ENCODE data around the gene KBTBD13.
"Not testable (repeated sequence)": the region's sequence is repeated elsewhere in the genome, so short reads cannot be mapped to it uniquely, and the experiment has no call there.

Gene KBTBD13

DNA sequence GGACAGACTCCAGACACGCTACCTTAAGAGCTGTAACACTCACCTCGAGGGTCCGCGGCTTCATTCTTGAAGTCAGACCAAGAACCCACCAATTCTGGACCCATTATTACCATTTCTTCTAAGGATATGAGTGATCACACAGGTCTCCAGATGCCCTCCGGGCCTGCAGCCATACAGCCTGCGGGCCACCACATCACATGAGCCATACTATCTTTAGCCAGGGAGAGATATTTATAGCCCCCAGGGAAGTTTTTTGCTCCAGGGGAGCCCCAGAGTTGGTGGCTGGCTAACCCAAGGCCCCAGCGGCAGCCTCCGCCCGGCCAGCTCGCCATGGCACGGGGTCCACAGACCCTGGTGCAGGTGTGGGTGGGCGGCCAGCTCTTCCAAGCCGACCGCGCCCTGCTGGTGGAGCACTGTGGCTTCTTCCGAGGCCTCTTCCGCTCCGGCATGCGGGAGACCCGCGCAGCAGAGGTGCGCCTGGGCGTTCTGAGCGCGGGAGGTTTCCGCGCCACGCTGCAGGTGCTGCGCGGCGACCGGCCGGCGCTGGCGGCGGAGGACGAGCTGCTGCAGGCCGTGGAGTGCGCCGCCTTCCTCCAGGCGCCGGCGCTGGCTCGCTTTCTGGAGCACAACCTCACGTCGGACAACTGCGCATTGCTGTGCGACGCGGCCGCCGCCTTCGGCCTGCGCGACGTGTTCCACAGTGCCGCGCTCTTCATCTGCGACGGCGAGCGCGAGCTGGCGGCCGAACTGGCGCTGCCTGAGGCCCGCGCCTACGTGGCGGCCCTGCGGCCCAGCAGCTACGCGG lies at the start of gene KBTBD13:
Gene KBTBD13, plus strand, starts transcription at position 261 of the 805 bp plus-strand sequence. Its CDS starts 70 bp downstream, at position 331.
- in situ Hi-C loops (cut with HindIII; ENCODE audit: low sequenced_read_pairs): no loop called here

DNA sequence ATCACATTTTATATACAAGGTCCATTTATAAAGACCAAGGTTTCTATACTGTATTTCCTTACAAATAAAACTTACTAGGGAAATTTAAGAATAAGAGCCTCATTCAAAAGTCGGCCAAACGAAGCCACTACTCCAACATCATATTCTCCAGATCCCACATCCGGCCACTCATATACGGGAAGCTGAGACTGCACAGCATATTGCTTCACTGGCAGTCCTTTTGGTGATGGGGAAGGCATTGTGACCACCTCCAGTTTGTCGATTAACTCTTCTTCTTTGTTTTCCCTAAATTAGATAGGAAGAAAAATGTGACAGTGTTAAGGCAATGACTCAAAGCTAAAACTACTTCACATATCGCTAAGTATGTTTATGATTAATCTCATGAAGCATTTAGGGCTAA lies 49.8 kb upstream of the KBTBD13 start:
- in situ Hi-C loops (cut with HindIII; ENCODE audit: low sequenced_read_pairs): no loop called here

DNA sequence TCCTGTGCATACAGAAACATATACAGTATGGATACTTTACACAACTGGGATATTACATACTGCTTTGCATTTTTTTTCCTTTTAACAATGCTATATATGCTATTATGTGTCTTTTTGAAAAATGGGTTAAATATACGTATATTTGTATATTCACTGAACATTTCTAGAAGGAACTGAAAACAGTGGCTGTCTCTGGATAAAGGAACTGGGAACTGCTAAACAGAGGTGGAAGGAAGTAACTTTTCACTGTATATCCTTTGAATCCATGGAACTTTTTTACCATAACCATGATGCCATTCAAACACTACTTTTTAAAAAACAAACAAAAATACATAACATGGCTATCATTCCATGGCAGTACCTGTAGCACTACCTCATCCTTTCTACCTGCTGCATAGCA lies 49.0 kb upstream of the KBTBD13 start:
- in situ Hi-C loops (cut with HindIII; ENCODE audit: low sequenced_read_pairs): no loop called here

DNA sequence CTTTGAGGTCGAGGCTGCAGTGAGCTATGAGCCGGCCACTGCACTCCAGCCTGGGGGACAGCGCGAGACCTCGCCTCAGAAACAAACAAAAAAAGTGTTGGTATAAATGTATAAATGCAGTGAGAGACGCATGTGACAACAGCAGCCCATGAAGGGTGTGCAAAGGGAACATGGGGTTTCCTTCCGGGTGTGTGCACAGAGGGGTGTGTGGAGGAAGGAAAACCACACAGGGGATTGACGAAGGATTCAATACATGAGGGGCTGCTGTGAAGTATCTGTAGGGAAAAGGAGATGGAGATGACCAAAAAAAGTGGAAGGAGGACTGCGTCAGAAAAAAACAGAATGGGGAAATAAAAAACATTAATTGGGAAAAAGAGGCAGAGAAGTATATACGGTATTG lies 48.2 kb upstream of the KBTBD13 start:
- in situ Hi-C loops (cut with HindIII; ENCODE audit: low sequenced_read_pairs): no loop called here

DNA sequence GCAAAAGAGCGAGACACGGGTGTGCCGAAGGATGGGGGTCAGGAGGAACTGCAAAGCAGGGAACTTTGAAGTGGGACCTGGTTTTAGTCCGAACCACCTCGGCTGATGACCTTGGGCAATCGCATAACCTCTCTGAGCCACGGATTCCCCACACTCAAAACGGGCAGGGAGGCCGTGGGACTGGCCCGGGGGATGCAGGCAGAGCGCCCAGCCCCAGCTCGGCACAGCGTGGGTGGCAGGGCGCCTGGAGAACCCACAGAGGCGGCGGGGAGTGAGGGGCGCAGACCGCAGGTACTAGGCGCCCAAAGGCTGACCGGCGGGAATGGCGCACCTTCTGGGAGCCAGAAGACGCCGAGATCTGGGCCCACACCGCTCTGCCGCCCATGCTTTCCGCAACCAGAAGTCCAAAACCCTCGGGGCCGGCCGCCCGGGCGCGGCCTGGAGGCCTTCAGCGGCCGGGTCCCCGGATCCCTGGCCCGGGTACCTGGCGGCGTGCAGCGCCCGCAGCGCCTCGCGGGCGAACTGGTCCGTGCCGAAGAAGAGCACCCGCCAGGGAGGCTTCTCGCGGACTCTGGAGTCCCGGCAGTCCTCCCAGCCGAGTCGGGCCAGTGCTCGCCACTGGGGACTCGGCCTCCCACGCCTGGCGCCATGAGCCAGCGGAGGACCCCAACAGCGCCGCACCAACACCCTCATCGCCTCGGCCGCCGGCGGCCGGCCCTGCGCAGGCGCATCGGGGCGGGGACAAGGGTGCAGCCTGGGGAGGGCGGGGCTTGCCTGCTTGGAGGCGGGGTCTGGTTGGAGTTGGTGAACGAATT lies 47.4 kb upstream of the KBTBD13 start, which contains the start of gene MTFMT:
Gene MTFMT, minus strand, starts transcription at position 719 of the 815 bp plus-strand sequence. Its CDS starts 26 bp downstream, at position 693.
- in situ Hi-C loops (cut with HindIII; ENCODE audit: low sequenced_read_pairs): no loop called here

DNA sequence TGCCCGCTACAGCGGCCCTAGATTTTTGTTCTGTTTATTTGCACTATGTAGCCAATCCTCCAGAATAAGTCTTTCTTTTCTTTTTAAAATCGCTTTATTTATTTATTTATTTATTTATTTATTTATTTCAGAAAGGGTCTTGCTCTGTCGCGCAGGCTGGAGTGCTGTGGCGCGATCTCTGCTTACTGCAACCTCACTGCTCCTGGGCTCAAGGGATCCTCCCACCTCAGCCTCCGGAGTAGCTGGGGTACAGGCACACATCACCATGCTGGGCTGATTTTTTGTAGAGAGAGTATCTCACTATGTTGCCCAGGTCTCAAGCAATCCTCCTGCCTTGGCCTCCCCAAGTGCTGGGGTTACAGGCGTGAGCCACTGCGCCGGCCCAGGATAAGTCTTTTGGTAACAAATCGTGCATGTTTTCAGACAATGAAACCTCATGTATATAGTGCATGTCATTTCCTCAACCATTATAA lies 46.8 kb upstream of the KBTBD13 start:
- in situ Hi-C loops (cut with HindIII; ENCODE audit: low sequenced_read_pairs): no loop called here

DNA sequence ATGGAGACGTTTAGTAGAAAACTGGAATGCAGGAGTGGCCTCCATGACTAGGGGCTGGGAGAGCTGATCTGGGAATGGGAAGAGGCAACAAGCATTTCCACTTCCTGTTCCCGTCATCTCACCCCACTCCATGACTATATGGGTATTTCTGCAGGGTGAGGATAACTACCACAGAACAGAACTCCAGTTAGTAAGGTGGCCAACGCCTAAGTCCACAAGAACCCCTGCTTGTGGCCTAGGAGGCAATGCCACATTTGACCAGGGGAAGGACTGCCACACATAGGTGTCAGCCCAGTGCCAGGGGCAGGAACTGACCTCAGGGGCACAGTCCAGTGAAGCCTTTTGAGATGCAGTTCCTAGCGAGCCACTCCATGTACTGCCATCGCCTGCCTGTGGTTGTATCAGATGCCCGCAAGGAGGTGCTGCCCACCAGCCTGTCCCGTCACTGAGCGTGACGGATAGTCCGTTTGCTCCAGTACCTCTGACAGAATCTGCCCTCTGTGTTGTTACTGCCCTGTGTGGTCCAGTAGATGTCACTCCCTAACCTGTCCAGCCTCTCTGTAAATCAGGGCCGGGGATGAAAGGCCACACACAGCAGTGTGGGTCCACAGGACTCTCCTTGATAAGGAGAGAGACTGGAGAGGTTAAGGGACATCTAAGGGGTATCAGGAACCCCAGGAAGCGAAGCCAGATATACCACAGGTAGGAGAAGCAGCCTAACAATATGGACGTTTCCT lies 43.6 kb upstream of the KBTBD13 start:
- in situ Hi-C loops (cut with HindIII; ENCODE audit: low sequenced_read_pairs): no loop called here

DNA sequence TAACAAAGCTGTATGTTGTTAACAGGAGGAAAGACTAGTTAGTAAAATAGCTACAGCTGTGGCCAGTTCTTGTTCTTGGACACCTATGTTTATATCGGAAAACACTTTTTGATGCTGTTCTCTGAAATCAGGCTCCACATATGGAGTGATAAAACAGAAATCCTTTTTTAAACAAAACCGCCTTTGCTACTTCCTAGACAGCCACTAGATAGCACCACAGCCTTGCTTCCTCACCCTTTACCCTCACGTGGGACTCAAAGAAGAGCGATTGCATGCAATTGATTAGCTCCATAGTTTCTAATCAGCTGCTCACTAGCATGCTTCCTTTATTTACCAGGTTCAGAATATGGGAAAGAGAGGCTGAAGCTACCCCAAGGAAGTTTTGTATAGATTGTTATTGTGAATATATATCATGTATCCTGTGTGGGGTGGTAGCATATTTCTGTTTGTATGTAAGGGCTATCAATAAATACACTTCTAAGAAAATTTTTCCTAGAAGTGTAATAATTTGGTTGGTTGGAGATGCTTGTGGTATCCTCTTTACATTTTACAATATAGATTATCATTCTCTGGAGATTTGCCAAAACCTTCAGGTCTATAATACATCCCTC lies 42.8 kb upstream of the KBTBD13 start:
- in situ Hi-C loops (cut with HindIII; ENCODE audit: low sequenced_read_pairs): no loop called here

DNA sequence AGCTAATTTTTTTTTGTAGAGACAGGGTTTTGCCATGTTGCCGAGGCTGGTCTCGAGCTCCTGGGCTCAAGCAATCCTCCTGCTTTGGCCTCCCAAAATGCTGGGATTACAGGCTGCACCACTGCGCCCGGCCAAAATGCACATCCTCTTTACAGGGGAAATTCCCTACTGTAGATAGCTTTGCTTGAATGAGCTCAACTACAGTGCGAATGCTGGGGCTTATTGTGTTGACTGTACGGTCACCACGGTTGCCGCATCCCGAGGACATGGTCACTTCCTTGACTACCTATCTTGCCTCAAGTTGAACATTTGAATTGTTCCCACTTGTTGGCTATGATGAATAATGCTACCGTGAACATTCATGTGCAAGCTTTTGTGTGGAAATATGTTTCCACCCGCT lies 41.8 kb upstream of the KBTBD13 start:
- in situ Hi-C loops (cut with HindIII; ENCODE audit: low sequenced_read_pairs): no loop called here

DNA sequence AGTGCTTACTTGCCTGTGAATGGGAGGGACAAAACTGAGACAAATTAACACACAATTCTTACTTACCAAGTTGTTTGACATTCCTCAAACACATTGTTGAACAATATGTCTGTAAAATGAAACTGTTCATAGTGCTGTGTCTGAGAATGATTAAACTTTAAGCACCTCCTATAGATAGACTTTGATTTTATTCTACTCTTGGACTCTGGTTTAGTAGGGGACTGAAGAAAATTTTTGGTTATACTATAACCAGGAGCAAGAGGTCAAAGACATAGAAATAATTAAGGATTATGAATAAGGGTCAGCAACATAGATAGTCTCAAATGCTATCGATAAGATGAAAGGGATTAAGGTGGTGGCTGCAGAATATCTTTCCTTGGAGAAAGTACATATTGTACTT lies 39.2 kb upstream of the KBTBD13 start:
- in situ Hi-C loops (cut with HindIII; ENCODE audit: low sequenced_read_pairs): no loop called here

DNA sequence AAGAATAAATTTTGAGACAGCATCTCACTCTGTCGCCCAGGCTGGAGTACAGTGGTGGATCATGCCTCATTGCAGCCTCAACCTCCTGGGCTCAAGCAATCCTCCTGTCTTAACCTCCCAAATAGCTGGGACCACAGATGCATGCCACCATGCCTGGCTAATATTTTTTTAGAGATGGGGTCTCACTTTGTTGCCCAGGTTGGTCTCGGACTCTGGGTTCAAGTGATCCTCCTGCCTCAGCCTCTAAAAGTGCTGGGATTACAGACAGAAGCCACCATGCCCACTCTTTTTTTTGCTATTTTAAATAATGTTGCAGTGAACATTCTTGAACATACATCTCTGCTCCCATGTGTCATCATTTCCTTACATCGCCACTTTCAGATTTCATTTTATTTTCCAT lies 38.1 kb upstream of the KBTBD13 start:
- in situ Hi-C loops (cut with HindIII; ENCODE audit: low sequenced_read_pairs): no loop called here

DNA sequence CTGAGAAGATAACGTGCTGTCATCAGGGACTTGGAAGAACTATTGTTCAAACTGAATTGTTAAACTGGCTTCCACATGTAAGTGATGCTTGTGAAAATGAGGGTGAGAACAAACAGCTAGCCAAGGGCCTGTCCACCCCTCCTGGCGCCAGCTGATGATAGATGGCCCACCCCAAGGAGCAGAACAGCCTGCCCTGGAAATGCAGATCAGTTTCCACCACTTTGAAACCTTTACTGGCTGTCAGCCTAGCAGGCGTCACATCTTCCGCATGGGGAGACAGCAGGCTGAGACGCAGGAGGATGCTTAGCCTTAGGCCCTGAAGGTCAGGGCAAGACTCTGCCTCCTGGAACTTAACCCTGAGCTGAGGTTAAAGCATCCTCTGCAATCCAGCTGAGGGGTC lies 37.7 kb upstream of the KBTBD13 start:
- in situ Hi-C loops (cut with HindIII; ENCODE audit: low sequenced_read_pairs): no loop called here

DNA sequence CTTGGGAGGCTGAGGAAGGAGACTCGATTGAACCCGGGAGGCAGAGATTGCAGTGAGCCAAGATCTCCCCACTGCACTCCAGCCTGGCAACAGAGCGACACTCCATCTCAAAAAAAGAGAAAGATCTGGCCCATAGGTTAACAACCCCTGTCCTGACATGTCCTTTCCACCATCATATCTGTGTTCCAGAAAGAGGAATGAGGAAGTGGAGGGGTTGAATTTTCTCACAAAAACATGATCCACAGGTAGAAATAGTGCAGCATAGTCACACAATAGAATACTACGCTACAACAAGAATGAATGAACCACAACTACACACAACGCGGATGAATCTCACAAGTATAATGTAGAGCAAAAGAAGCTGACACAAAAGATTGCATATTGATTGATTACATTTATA lies 36.1 kb upstream of the KBTBD13 start:
- in situ Hi-C loops (cut with HindIII; ENCODE audit: low sequenced_read_pairs): no loop called here

DNA sequence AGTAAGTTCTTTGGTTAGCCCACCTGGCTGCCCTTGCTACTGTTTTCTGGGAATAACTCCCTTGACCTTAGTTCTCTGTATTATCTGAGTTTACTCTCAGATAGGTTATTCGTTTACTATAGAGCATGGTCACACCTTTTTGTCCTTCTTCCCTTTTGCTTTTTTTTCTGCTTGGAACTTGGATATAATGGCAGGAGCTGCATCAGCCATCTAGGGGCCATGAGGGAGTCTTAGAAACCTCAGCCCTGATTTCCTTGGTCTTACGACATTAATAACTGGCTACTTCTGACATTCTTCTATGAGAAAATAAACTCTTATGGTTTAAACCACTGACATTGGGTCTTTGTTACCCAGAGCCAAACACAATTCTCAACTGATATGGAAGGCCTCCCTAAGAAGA lies 34.8 kb upstream of the KBTBD13 start:
- in situ Hi-C loops (cut with HindIII; ENCODE audit: low sequenced_read_pairs): no loop called here

DNA sequence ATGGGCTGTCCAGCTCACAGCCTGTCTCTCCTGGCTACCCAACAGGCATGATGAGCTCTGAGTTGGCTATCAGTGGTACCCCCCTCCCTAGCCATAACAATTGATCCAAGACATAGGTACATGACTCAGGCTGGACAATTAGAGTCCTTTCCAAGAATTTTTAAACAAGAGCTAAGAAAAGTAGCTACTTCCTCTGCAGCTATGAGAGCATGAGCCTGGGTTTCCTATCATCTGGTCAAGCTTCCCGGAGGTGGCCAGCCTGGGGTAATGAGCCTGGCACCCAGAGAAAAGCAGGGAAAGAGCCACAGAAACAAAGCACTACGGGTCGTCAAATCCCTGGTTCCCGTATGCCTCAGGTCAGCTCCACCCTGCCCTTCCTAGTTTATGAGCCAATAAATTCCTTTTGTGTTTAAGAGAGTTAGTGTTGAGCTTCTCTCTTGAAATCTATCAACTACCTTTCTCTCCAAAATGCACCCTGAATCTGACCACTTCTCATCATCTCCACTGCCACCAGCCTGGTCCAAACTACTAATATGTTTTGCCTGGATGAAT lies 33.7 kb upstream of the KBTBD13 start:
- in situ Hi-C loops (cut with HindIII; ENCODE audit: low sequenced_read_pairs): no loop called here

DNA sequence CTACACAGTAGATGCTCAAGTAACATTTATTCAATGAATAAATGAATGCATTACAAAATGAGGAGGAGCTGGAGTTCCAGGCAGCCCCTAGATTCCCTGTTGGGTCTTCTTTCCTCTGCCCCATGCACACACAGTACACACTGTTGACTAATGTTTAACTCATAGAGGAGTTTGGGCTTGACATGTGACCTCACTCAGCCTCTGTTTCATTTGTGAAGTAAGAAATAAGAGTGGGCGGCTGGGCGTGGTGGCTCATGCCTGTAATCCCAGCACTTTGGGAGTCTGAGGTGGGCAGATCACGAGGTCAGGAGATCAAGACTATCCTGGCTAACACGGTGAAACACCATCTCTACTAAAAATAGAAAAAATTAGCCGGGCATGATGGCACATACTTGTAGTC lies 32.3 kb upstream of the KBTBD13 start:
- in situ Hi-C loops (cut with HindIII; ENCODE audit: low sequenced_read_pairs): not testable (repeated sequence)

DNA sequence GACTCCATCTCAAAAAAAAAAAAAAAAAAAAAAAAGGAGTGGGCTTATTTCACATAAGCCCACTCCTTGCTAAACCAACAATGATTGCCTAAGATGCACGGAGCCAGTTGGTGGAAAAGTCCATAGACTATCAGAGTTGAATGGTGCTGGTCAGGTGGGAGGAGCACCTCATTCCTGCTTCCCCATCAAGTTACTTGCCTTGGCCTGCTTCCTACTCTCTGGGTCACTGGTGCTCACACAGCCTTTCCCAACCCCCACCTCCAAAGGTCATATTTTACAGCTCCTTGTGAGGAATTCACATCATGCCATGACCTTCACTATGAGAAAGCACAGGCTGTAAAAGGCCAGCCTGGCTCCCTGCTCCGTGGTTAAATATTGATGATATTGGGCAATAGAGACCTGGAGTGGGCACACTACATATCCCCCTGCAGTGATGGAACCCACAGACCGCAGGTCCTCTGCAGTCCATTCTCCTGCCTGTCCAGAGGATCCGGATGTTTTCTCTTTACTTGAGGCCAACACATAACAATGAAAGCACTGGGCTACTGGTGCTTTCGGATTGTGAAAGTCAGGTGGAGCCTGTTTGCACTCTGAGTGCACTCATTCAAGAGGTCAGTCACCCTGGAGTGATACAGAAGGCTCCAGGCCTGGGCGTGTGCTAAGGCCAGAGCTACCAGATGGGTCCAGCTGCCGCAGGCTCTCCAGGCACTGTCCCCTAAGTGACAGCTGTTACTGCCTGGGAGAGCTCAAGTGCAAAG lies 31.6 kb upstream of the KBTBD13 start, which contains the start of gene SLC51B:
Gene SLC51B, plus strand, starts transcription at position 664 of the 758 bp plus-strand sequence. CDS start 4,618 bp downstream, outside the sequence.
- in situ Hi-C loops (cut with HindIII; ENCODE audit: low sequenced_read_pairs): no loop called here

DNA sequence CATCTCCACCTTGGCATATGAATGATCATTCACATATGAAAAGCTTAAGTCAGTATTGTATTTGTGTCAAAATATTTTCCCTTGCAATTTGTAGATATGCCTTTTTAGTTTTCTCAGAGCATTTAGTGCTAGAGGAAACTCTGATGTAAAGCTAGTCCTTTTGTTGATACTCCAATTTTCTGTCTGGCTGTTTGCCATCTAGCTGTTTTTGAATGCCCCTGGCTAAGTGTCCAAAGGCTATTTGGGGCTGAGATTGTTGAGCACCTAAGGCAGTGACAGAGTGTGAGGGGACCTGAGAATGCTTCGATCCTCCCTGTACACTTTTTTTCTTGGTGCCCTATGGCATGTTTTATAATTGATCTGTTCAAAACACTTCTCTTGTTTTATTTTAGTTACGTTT lies 28.3 kb upstream of the KBTBD13 start:
- in situ Hi-C loops (cut with HindIII; ENCODE audit: low sequenced_read_pairs): no loop called here

DNA sequence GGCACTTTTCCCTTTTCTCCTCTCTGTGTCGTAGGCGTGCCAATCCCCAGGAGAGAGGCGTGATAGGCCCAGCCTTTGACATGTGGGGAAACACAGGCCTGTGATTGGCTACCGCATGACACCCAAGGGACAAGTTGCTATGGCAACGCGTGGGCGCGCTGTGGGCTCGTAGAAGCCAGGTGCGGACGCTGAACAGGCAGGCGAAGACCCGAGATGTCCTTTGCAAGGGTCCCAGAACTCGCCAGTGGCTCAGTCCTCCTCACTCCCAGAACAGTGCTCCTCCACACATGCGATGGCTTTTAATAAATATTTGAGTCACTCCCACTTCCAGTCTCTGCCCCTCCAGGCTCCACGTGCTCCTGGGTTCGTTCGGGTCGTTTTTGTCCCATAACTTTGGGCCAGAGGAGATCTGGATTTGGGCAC lies 27.1 kb upstream of the KBTBD13 start:
- in situ Hi-C loops (cut with HindIII; ENCODE audit: low sequenced_read_pairs): no loop called here
